Smooth muscle cell (in vitro differentiated cells): ENCODE measurements around the gene EXTL1. TPM values are rescaled to one million over a fixed set of nuclear protein-coding genes. Genes with fewer than 3 reads are reported as not detected.

Experiments
- DNase-seq: peaks from one replicate; lab custom pipeline; 2025; ENCODE audit not compliant: unreplicated experiment; lab: John Stamatoyannopoulos, UW
- H2AFZ ChIP-seq: fragments of 200-600 bp; sonication (generic); 2 replicates; pipeline ENCODE4 v1.6.0; 2016; ENCODE audit warnings: antibody characterized with exemption, low read depth, mild to moderate bottlenecking
- H3F3A ChIP-seq: fragments of 200-600 bp; sonication (generic); 2 replicates; pipeline ENCODE4 v1.6.0; 2017; ENCODE audit warnings: antibody characterized with exemption, low read depth
- H3K27ac ChIP-seq: fragments of 200-600 bp; sonication (generic); 2 replicates; pipeline ENCODE4 v1.5.1; 2016; ENCODE audit warnings: low read depth, mild to moderate bottlenecking
- H3K27me3 ChIP-seq: fragments of 200-600 bp; sonication (generic); 2 replicates; pipeline ENCODE4 v1.6.1; 2016; ENCODE audit warnings: low read depth, mild to moderate bottlenecking
- H3K36me3 ChIP-seq: fragments of 200-600 bp; sonication (generic); 2 replicates; pipeline ENCODE4 v1.5.1; 2016; ENCODE audit warnings: low read depth
- H3K4me1 ChIP-seq: fragments of 200-600 bp; sonication (generic); 2 replicates; pipeline ENCODE4 v1.5.1; 2016; ENCODE audit warnings: low read depth
- H3K4me2 ChIP-seq: fragments of 200-600 bp; sonication (generic); 2 replicates; pipeline ENCODE4 v1.6.0; 2016; ENCODE audit warnings: mild to moderate bottlenecking
- H3K4me3 ChIP-seq: fragments of 200-600 bp; sonication (generic); 2 replicates; pipeline ENCODE4 v1.5.1; 2016; ENCODE audit warnings: mild to moderate bottlenecking
- H3K79me2 ChIP-seq: fragments of 200-600 bp; sonication (generic); 2 replicates; pipeline ENCODE4 v1.6.0; 2016; ENCODE audit warnings: low read depth, mild to moderate bottlenecking
- H3K9ac ChIP-seq: fragments of 200-600 bp; sonication (generic); 2 replicates; pipeline ENCODE4 v1.6.0; 2016; ENCODE audit warnings: low read depth
- H3K9me3 ChIP-seq: fragments of 200-600 bp; sonication (generic); replicated peaks from 2 replicates; pipeline ENCODE4 v1.5.1; 2016; ENCODE audit warnings: low read depth
- H4K20me1 ChIP-seq: fragments of 200-600 bp; sonication (generic); 2 replicates; pipeline ENCODE4 v1.6.0; 2016; ENCODE audit warnings: low read depth
- WGBS: methylation state at CpG from one replicate; pipeline ENCODE4 v1.1.7; 2016; ENCODE audit warnings: low lambda C conversion rate; 5-methylcytosine and 5-hydroxymethylcytosine counted together
- polyA plus RNA-seq: library from polyadenylated mRNA; unstranded; fragments of >200 nt; fragmentation: Nextera tagmentation; extraction: Ambion mirVana; gene quantifications from 2 replicates; pipeline ENCODE4 v1.2.1, GENCODE V29; 2016
- total RNA-seq: library from RNA; depleted of rRNA; stranded (reverse); fragments of >200 nt; gene quantifications from 2 replicates; pipeline ENCODE4 v1.2.3, GENCODE V29; 2014
- TF ChIP-seq, protein P1 (sequence below): fragments of 200-600 bp; sonication (generic); IDR thresholded peaks from 2 replicates; pipeline ENCODE4 v1.5.1; 2017; ENCODE audit warnings: borderline replicate concordance, mild to moderate bottlenecking, antibody characterized with exemption; ENCODE audit not compliant: insufficient read depth, poor library complexity, severe bottlenecking

The EXTL1 gene
- total and polyA plus RNA-seq, 2 experiments from 2014 or later = 11.2 to 25.8 TPM

DNA sequence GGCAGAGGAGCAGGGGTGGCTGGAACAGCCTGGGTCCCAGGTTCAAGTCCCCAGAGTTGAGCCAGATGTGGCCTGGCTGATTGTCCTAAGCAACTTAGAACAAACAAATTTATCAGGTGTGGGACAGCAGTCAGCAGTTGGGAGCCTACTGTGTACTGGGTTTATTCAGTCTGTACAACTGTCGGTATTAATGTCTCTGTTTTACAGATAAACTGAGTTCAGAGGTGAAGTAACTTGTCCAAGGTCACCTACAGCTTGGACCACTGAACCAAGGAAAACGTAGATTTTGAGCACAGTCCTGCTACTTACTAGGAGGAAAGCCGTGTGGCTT lies 60.4 kb downstream of the EXTL1 start:
- H3K36me3 ChIP-seq = no peaks in the 10 kb centered on the region
- DNase-seq = no peak
- H3K4me2 ChIP-seq = no peak overlapping the region
- H3K4me3 ChIP-seq = no peak overlapping the region
- peaks cover 3% of the 10 kb centered on the region for H3K4me1 ChIP-seq
- H3K27ac ChIP-seq = no peak overlapping the region
- H3K27me3 ChIP-seq = no peaks in the 10 kb centered on the region
- TF ChIP-seq, protein P1, sequence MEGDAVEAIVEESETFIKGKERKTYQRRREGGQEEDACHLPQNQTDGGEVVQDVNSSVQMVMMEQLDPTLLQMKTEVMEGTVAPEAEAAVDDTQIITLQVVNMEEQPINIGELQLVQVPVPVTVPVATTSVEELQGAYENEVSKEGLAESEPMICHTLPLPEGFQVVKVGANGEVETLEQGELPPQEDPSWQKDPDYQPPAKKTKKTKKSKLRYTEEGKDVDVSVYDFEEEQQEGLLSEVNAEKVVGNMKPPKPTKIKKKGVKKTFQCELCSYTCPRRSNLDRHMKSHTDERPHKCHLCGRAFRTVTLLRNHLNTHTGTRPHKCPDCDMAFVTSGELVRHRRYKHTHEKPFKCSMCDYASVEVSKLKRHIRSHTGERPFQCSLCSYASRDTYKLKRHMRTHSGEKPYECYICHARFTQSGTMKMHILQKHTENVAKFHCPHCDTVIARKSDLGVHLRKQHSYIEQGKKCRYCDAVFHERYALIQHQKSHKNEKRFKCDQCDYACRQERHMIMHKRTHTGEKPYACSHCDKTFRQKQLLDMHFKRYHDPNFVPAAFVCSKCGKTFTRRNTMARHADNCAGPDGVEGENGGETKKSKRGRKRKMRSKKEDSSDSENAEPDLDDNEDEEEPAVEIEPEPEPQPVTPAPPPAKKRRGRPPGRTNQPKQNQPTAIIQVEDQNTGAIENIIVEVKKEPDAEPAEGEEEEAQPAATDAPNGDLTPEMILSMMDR = no peak
- no peak overlapping the region for H2AFZ ChIP-seq
- H3K9me3 ChIP-seq = no peaks in the 10 kb centered on the region
- H3K79me2 ChIP-seq = no peaks in the 10 kb centered on the region
- WGBS = 95% methylated on average over 3 of the region's 3 CpGs
- H3K9ac ChIP-seq = no peak overlapping the region
- H3F3A ChIP-seq = no peaks in the 10 kb centered on the region
- no peaks in the 10 kb centered on the region for H4K20me1 ChIP-seq

DNA sequence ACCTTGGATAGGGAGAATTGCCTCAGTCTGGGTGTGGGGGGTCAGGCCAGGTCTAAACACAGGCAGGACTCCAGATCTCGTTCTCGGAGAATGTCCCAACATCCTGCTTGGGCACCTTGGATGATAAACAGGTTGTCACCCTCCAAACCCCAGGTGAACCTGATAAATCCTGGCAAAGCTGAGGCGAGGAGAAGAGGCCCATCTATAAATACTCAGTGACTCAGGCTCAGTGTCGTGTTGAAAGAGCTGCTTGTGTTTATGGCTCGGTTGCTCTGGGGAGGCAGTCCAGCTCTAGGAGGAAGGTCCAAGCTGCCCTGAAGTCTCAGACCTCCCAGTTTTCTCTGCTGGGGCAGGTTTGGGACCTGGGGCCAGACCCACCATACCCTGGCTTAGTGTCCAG lies 61.6 kb downstream of the EXTL1 start:
- WGBS = 35% methylated on average over 5 of the region's 5 CpGs

DNA sequence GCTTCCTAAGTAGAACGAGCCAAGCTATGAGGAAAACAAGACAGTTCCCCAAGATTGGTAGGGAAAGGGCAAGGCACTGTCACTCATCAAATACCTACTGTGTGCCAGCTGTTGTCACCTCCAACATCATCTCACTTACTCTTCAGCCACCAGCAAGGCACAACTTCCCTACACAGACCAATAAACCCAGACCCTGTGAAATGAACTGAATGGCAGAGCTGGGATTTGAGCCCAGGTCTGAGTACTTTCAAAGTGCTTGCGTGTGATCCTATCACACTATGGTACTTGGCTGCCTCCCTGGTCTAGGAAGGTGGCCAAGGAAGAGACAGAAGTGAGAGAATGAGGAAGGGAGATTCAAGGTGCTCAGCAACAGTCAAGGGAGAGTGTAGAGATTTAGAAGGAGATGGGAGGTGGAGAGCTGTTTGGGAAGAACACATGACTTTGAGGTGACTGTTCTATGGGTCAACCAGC lies 62.6 kb downstream of the EXTL1 start:
- no peak overlapping the region for H3K4me2 ChIP-seq
- H3K79me2 ChIP-seq = no peaks in the 10 kb centered on the region
- no peaks in the 10 kb centered on the region for H3K9me3 ChIP-seq
- TF ChIP-seq, protein P1 = no peak
- H3K4me3 ChIP-seq = no peak overlapping the region
- no peak overlapping the region for H3K27ac ChIP-seq
- H3F3A ChIP-seq = no peaks in the 10 kb centered on the region
- DNase-seq = no peak
- H3K27me3 ChIP-seq = no peaks in the 10 kb centered on the region
- H3K36me3 ChIP-seq = no peaks in the 10 kb centered on the region
- H3K4me1 ChIP-seq = peaks cover 3% of the 10 kb centered on the region
- no peaks in the 10 kb centered on the region for H4K20me1 ChIP-seq
- H3K9ac ChIP-seq = no peak overlapping the region
- H2AFZ ChIP-seq = no peak overlapping the region
- WGBS = 88% methylated on average over 2 of the region's 2 CpGs

More for the DNA sequence above, 61.6 kb downstream of the EXTL1 start:
- Histone ChIP-seq H3F3A (no peaks in the 10 kb centered on the region), H4K20me1 (no peaks in the 10 kb centered on the region), H3K27ac (no peak overlapping the region), H2AFZ (no peak overlapping the region), H3K4me1 (peaks cover 3% of the 10 kb centered on the region), H3K9ac (no peak overlapping the region), H3K79me2 (no peaks in the 10 kb centered on the region), H3K4me3 (no peak overlapping the region), H3K4me2 (no peak overlapping the region), H3K36me3 (no peaks in the 10 kb centered on the region), H3K27me3 (no peaks in the 10 kb centered on the region), H3K9me3 (no peaks in the 10 kb centered on the region)
- DNase-seq = no peak
- TF ChIP-seq, protein P1 = no peak

DNA sequence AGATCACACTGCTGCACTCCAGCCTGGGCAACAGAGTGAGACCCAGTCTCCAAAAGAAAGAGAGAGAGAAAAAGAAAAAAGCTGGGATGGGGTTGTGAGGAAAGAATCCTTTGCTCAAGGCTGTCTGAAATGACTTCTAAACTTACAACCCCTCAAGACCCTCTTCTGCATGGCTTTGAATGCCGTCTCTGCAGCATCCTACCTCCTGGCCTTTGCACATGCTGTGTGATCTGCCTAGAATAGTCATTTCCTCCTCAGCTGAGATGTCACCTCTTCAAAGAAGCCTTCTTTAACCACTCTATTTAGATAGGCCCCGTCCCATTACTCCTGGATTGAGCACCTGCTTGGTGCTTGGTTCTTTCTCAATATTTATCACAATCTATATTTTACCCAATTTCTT lies 63.3 kb downstream of the EXTL1 start:
- Histone ChIP-seq H3K9ac (no peak overlapping the region), H4K20me1 (no peaks in the 10 kb centered on the region), H3K4me1 (peaks cover 3% of the 10 kb centered on the region), H3K4me3 (no peak overlapping the region), H3K36me3 (no peaks in the 10 kb centered on the region), H3K79me2 (no peaks in the 10 kb centered on the region), H3K27ac (no peak overlapping the region), H3K4me2 (no peak overlapping the region), H3K9me3 (no peaks in the 10 kb centered on the region), H3K27me3 (no peaks in the 10 kb centered on the region), H3F3A (no peaks in the 10 kb centered on the region), H2AFZ (no peak overlapping the region)
- TF ChIP-seq, protein P1 = no peak
- WGBS = 90% methylated on average over 2 of the region's 2 CpGs
- DNase-seq = no peak
